Gastrocnemius medialis (tissue), 4 donors: ENCODE measurements around the gene NEK11.

Source experiments
- POLR2A ChIP-seq, 2 donors: fragments of 450-650 bp; IDR thresholded peaks; one replicate each; pipeline ENCODE4 v1.6.1; 2017; ENCODE audit warnings: antibody characterized with exemption in 2 of 2, mild to moderate bottlenecking in 2 of 2, moderate library complexity in 2 of 2
- TF ChIP-seq, protein P1 (sequence below), 5 experiments: fragments of 450-650 bp in 3 of 5; fragments of 200-600 bp in 2 of 5; sonication (generic) in 2 of 5; IDR thresholded peaks in 4 of 5; conservative IDR thresholded peaks in 1 of 5; 1 replicate in 4 of 5; 2 replicates in 1 of 5; pipeline ENCODE4 v1.5.1; 2016 to 2019; ENCODE audit warnings: antibody characterized with exemption in 5 of 5, mild to moderate bottlenecking in 3 of 5, moderate library complexity in 3 of 5

DNA sequence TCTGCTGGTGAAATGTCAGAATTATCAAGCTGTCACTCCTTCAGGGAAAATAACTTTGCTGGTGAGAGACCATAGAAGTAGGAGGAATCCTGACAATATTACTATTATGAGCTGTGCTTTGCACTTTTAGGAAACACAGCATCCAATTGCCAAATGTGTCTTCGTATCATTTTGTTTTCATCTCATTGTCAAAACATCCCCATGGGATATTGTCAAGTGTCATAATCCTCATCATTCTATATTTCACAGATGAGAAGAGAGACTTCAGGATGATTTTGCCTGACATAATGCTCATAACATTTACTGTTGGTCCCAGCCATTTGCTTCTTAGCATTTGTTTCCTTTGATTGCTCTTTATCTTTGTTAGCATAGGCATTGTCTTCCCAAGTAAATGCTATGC, 234.4 kb downstream of the NEK11 start:
- TF ChIP-seq, protein P1, sequence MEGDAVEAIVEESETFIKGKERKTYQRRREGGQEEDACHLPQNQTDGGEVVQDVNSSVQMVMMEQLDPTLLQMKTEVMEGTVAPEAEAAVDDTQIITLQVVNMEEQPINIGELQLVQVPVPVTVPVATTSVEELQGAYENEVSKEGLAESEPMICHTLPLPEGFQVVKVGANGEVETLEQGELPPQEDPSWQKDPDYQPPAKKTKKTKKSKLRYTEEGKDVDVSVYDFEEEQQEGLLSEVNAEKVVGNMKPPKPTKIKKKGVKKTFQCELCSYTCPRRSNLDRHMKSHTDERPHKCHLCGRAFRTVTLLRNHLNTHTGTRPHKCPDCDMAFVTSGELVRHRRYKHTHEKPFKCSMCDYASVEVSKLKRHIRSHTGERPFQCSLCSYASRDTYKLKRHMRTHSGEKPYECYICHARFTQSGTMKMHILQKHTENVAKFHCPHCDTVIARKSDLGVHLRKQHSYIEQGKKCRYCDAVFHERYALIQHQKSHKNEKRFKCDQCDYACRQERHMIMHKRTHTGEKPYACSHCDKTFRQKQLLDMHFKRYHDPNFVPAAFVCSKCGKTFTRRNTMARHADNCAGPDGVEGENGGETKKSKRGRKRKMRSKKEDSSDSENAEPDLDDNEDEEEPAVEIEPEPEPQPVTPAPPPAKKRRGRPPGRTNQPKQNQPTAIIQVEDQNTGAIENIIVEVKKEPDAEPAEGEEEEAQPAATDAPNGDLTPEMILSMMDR (IDR thresholded peaks at IDR 0.05 in 4 of 5, conservative IDR thresholded peaks at IDR 0.05 in 1 of 5), result no peak
- no peak for TF ChIP-seq POLR2A (IDR thresholded peaks at IDR 0.05)
